GM19193 (cell line): Measurements from ENCODE around the gene SYNDIG1.

Experiments
- POLR2A ChIP-seq: IDR thresholded peaks from 4 replicates; pipeline ENCODE4 v1.6.1; 2011; ENCODE audit not compliant: insufficient read depth, insufficient read length; ENCODE audit errors: extremely low read depth

SYNDIG1 gene

GRCh38 chr20:24608926-24609667 is 139.7 kb downstream of the SYNDIG1 start:
- no peak for TF ChIP-seq POLR2A

- TF ChIP-seq POLR2A = no peak
These were observed 140.3 kb downstream of the SYNDIG1 start for GRCh38 chr20:24609757-24610156.

- TF ChIP-seq POLR2A = no peak
These were observed 141.1 kb downstream of the SYNDIG1 start for GRCh38 chr20:24610341-24611115.

GRCh38 chr20:24611360-24612140 is 142.1 kb downstream of the SYNDIG1 start:
- TF ChIP-seq POLR2A = no peak

GRCh38 chr20:24612799-24613775 is 143.7 kb downstream of the SYNDIG1 start:
- TF ChIP-seq POLR2A = no peak

GRCh38 chr20:24614341-24614740 is 144.9 kb downstream of the SYNDIG1 start:
- TF ChIP-seq POLR2A = no peak

GRCh38 chr20:24615353-24615752 is 145.9 kb downstream of the SYNDIG1 start:
- no peak for TF ChIP-seq POLR2A

- TF ChIP-seq POLR2A = no peak
These were observed 147.0 kb downstream of the SYNDIG1 start for GRCh38 chr20:24616258-24617079.

- no peak for TF ChIP-seq POLR2A
These were observed 147.6 kb downstream of the SYNDIG1 start for GRCh38 chr20:24617080-24617432.

GRCh38 chr20:24617757-24618450 is 148.5 kb downstream of the SYNDIG1 start:
- no peak for TF ChIP-seq POLR2A

GRCh38 chr20:24618739-24619138 is 149.3 kb downstream of the SYNDIG1 start:
- TF ChIP-seq POLR2A = no peak

GRCh38 chr20:24619212-24619611 is 149.8 kb downstream of the SYNDIG1 start:
- no peak for TF ChIP-seq POLR2A
